ENCODE measurements around the gene FGF21. TPM values are rescaled to one million over a fixed set of nuclear protein-coding genes. Genes with fewer than 3 reads are reported as not detected.

Gene FGF21
- total RNA-seq, 1 experiment from 2014 or later: not detected

- no TSS peak for BruUV-seq (replicated peaks)
- TF ChIP-seq EZH2phosphoT487 (IDR thresholded peaks at IDR 0.05; ENCODE audit: borderline replicate concordance, low read length): peak; percentile 83
- no peak for TF ChIP-seq CTCF (conservative IDR thresholded peaks at IDR 0.05; ENCODE audit: low read depth, low read length)
- H3K27ac ChIP-seq (ENCODE audit: low read length): no peak overlapping the region
- peaks cover 9% of the 10 kb centered on the region for H3K79me2 ChIP-seq (ENCODE audit: low read length)
- DNase-seq (peak; percentile 97), ATAC-seq (peak; percentile 89)
- peak overlapping the region; percentile 91 for H3K4me2 ChIP-seq (ENCODE audit: low read length)
- intact Hi-C loops (cut with micrococcal nuclease): loop anchor here (1.0 to 5.0 kb wide), 2 partner anchors 37 to 68 kb away; partner anchors contain the start of gene CA11
- CTCF ChIA-PET: interaction anchor here (1.3 kb wide), 1 partner anchor 14 kb away, joined by 4 read pairs; no protein-coding TSS in a partner anchor
- POLR2A ChIA-PET (ENCODE audit: unreplicated experiment): interaction anchor here (0.5 to 0.6 kb wide), 2 partner anchors 68 to 69 kb away, joined by 3 read pairs; no protein-coding TSS in a partner anchor
- peak overlapping the region; percentile 91 for H3K4me3 ChIP-seq (ENCODE audit: low read length)
- H3K27me3 ChIP-seq (ENCODE audit: low read length): no peaks in the 10 kb centered on the region
- H3K9me3 ChIP-seq (ENCODE audit: low read length): no peaks in the 10 kb centered on the region
- peak overlapping the region; percentile 72 for H3K9ac ChIP-seq (ENCODE audit: low read length)
- H2AFZ ChIP-seq (ENCODE audit: low read length): peak overlapping the region; percentile 89
- no peaks in the 10 kb centered on the region for H4K20me1 ChIP-seq (ENCODE audit: low read length)
- H3K4me1 ChIP-seq (ENCODE audit: insufficient read depth, low read length): no peaks in the 10 kb centered on the region; the same call in 1 of the 2 replicates
- H3K36me3 ChIP-seq (ENCODE audit: low read depth, low read length): no peaks in the 10 kb centered on the region
- no peaks in the 10 kb centered on the region for H3F3A ChIP-seq (ENCODE audit: low read length, unreplicated experiment)
- H3K9me2 ChIP-seq (replicated peaks; ENCODE audit: low read length): no peaks in the 10 kb centered on the region
Measured at GRCh38 chr19:48713864-48714755, 41.2 kb upstream of the FGF21 start.

GRCh38 chr19:48714759-48715675, 40.3 kb upstream of the FGF21 start:
- DNase-seq: no peak
- H2AFZ ChIP-seq (ENCODE audit: low read length): peak overlapping the region; percentile 63; the same call in 1 of the 2 replicates
- ChIA-PET CTCF (no interaction called here), POLR2A (ENCODE audit: unreplicated experiment) (no interaction called here)
- H3K9me2 ChIP-seq (replicated peaks; ENCODE audit: low read length): no peaks in the 10 kb centered on the region
- no peaks in the 10 kb centered on the region for H3K36me3 ChIP-seq (ENCODE audit: low read depth, low read length)
- TF ChIP-seq EZH2 (IDR thresholded peaks at IDR 0.05; ENCODE audit: low read length, unreplicated experiment): no peak
- no peak for TF ChIP-seq EZH2phosphoT487 (IDR thresholded peaks at IDR 0.05; ENCODE audit: borderline replicate concordance, low read length)
- no peak for TF ChIP-seq CTCF (conservative IDR thresholded peaks at IDR 0.05; ENCODE audit: low read depth, low read length)
- H4K20me1 ChIP-seq (ENCODE audit: low read length): no peaks in the 10 kb centered on the region
- intact Hi-C loops (cut with micrococcal nuclease): loop anchor here (1.0 to 5.0 kb wide), 2 partner anchors 38 to 69 kb away; partner anchors contain the start of gene CA11
- H3K27ac ChIP-seq (ENCODE audit: low read length): no peak overlapping the region
- no peaks in the 10 kb centered on the region for H3K27me3 ChIP-seq (ENCODE audit: low read length)
- peaks cover 9% of the 10 kb centered on the region for H3K79me2 ChIP-seq (ENCODE audit: low read length)
- no peak for ATAC-seq
- no peaks in the 10 kb centered on the region for H3F3A ChIP-seq (ENCODE audit: low read length, unreplicated experiment)
- H3K4me2 ChIP-seq (ENCODE audit: low read length): peak overlapping the region; percentile 91
- peak overlapping the region; percentile 72 for H3K9ac ChIP-seq (ENCODE audit: low read length)
- no peaks in the 10 kb centered on the region; the same call in 1 of the 2 replicates for H3K4me1 ChIP-seq (ENCODE audit: insufficient read depth, low read length)
- no TSS peak for BruUV-seq (replicated peaks)
- peak overlapping the region; percentile 70 for H3K4me3 ChIP-seq (ENCODE audit: low read length)
- H3K9me3 ChIP-seq (ENCODE audit: low read length): no peaks in the 10 kb centered on the region

Data from PC-3 (cell line).